HepG2 (cell line): ENCODE results near the gene MRPL14. TPM values are rescaled to one million over a fixed set of nuclear protein-coding genes. Genes with fewer than 3 reads are reported as not detected.

Experiments
- ASH2L ChIP-seq: fragments of 300-600, 200-600 bp; sonication (generic); IDR thresholded peaks from 2 replicates; pipeline ENCODE4 v1.7.0; 2017; ENCODE audit warnings: low read depth, mild to moderate bottlenecking, moderate library complexity, mixed read lengths, low read length; ENCODE audit not compliant: insufficient read length
- CEBPB ChIP-seq: IDR thresholded peaks from 2 replicates; pipeline ENCODE4 v1.6.1; 2011; ENCODE audit warnings: low read depth, low read length, improper control_type of control experiment, borderline replicate concordance
- CEBPG ChIP-seq: IDR thresholded peaks from 2 replicates; pipeline ENCODE4 v1.6.1; 2016
- GABPB1 ChIP-seq: IDR thresholded peaks from 2 replicates; pipeline ENCODE4 v1.6.1; 2016; ENCODE audit warnings: mild to moderate bottlenecking, missing genetic modification reagents, moderate library complexity, missing compliant biosample characterization
- GATAD1 ChIP-seq: IDR thresholded peaks from 2 replicates; pipeline ENCODE4 v1.6.1; 2016; ENCODE audit warnings: missing genetic modification reagents, missing compliant biosample characterization
- HMG20A ChIP-seq: IDR thresholded peaks from 2 replicates; pipeline ENCODE4 v1.6.1; 2016; ENCODE audit warnings: borderline replicate concordance
- KLF12 ChIP-seq: sonication (generic); formaldehyde crosslinking; IDR thresholded peaks from 2 replicates; pipeline ENCODE4 v1.4.0; 2020; ENCODE audit warnings: missing genetic modification reagents, borderline replicate concordance
- KMT2A ChIP-seq: sonication (generic); formaldehyde crosslinking; IDR thresholded peaks from 2 replicates; pipeline ENCODE4 v1.4.0; 2020; ENCODE audit warnings: missing genetic modification reagents
- NR2C2 ChIP-seq: sonication (generic); formaldehyde crosslinking; IDR thresholded peaks from 2 replicates; pipeline ENCODE4 v1.4.0; 2020; ENCODE audit warnings: missing genetic modification reagents, mild to moderate bottlenecking, moderate library complexity, borderline replicate concordance
- POLR2AphosphoS5 ChIP-seq: IDR thresholded peaks from 2 replicates; pipeline ENCODE4 v1.6.1; 2012; ENCODE audit warnings: low read depth, low read length
- RARG ChIP-seq: sonication (generic); formaldehyde crosslinking; IDR thresholded peaks from 2 replicates; pipeline ENCODE4 v1.4.0; 2020; ENCODE audit warnings: low read depth, mild to moderate bottlenecking, missing genetic modification reagents
- SP140L ChIP-seq: sonication (generic); formaldehyde crosslinking; IDR thresholded peaks from 2 replicates; pipeline ENCODE4 v1.4.0; 2020; ENCODE audit warnings: missing genetic modification reagents, borderline replicate concordance
- ZFX ChIP-seq: sonication (generic); formaldehyde crosslinking; IDR thresholded peaks from 2 replicates; pipeline ENCODE4 v1.4.0; 2020; ENCODE audit warnings: mild to moderate bottlenecking, low read depth, missing genetic modification reagents, moderate library complexity
- ZNF205 ChIP-seq: IDR thresholded peaks from 2 replicates; pipeline ENCODE4 v1.6.1; 2018; ENCODE audit warnings: missing biosample characterization, missing genetic modification reagents
- ZNF788 ChIP-seq: sonication (generic); formaldehyde crosslinking; IDR thresholded peaks from 2 replicates; pipeline ENCODE4 v1.5.0; 2020; ENCODE audit warnings: mild to moderate bottlenecking, missing genetic modification reagents, borderline replicate concordance
- polyA plus RNA-seq, 8 experiments: library from polyadenylated mRNA; depleted of rRNA in 3 of 8; stranded (reverse) in 7 of 8; unstranded in 1 of 8; fragments of >200 nt; fragmentation: Illumina TruSeq in 4 of 8; extraction: Trizol in 4 of 8; gene quantifications; 2 replicates each; pipeline versions ENCODE4 v1.2.1 to v1.2.3, GENCODE V29; 2011 to 2016; ENCODE audit warnings: low read depth in 4 of 8, missing spikeins in 1 of 8, mixed read lengths in 1 of 8; ENCODE audit not compliant: insufficient read depth in 1 of 8
- total RNA-seq, 5 experiments: library from RNA; depleted of rRNA; stranded (reverse); fragments of >200 nt; fragmentation: Illumina TruSeq; extraction: Trizol; gene quantifications; 2 replicates each; pipeline ENCODE4 v1.2.3, GENCODE V29; 2016; ENCODE audit warnings: low read depth in 1 of 5
- TF ChIP-seq, protein P1 (sequence below): IDR thresholded peaks from 2 replicates; pipeline ENCODE4 v1.6.1; 2016
- TF ChIP-seq, protein P2 (sequence below), 2 experiments: sonication (generic) in 1 of 2; formaldehyde crosslinking in 1 of 2; IDR thresholded peaks; 2 replicates each; pipeline versions ENCODE4 v1.4.0 to v1.6.1; 2018 to 2020; ENCODE audit warnings: missing genetic modification reagents in 2 of 2, borderline replicate concordance in 1 of 2, low read depth in 1 of 2, mild to moderate bottlenecking in 1 of 2, missing biosample characterization in 1 of 2
- TF ChIP-seq, protein P3 (sequence below): IDR thresholded peaks from 2 replicates; pipeline ENCODE4 v1.6.1; 2016; ENCODE audit warnings: missing genetic modification reagents, missing compliant biosample characterization
- TF ChIP-seq, protein P4 (sequence below): IDR thresholded peaks from 2 replicates; pipeline ENCODE4 v1.6.1; 2016; ENCODE audit warnings: low read depth

MRPL14 gene
- total and polyA plus RNA-seq, 2 of the 13 experiments (the other 11 are each of a cell fraction or from before 2014, with no cell fraction given), result 157 to 178 TPM

- TF ChIP-seq GABPB1 (CRISPR knock-in tag) (peak; percentile 41; the same call in 1 of the 2 replicates), ZNF788 (peak; percentile 65; the same call in 1 of the 2 replicates), KLF12 (CRISPR knock-in tag) (0 out of 2 replicates have a peak, but pooled peaks have one; percentile 64), NR2C2 (CRISPR knock-in tag) (peak; percentile 63; the same call in 1 of the 2 replicates), KMT2A (CRISPR knock-in tag) (peak; percentile 66; the same call in 1 of the 2 replicates), GATAD1 (CRISPR knock-in tag) (peak; percentile 68), POLR2AphosphoS5 (no peak), SP140L (peak; percentile 58; the same call in 1 of the 2 replicates), ZFX (CRISPR knock-in tag) (peak; percentile 39; the same call in 1 of the 2 replicates), CEBPG (CRISPR knock-in tag) (peak; percentile 100), HMG20A (CRISPR knock-in tag) (peak; percentile 81), ASH2L (peak; percentile 51), RARG (CRISPR knock-in tag) (no peak), CEBPB (peak; percentile 97), ZNF205 (CRISPR knock-in tag) (peak; percentile 77)
- TF ChIP-seq, protein P1, sequence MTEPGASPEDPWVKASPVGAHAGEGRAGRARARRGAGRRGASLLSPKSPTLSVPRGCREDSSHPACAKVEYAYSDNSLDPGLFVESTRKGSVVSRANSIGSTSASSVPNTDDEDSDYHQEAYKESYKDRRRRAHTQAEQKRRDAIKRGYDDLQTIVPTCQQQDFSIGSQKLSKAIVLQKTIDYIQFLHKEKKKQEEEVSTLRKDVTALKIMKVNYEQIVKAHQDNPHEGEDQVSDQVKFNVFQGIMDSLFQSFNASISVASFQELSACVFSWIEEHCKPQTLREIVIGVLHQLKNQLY, result 0 out of 2 replicates have a peak, but pooled peaks have one; percentile 41
- TF ChIP-seq, protein P2, sequence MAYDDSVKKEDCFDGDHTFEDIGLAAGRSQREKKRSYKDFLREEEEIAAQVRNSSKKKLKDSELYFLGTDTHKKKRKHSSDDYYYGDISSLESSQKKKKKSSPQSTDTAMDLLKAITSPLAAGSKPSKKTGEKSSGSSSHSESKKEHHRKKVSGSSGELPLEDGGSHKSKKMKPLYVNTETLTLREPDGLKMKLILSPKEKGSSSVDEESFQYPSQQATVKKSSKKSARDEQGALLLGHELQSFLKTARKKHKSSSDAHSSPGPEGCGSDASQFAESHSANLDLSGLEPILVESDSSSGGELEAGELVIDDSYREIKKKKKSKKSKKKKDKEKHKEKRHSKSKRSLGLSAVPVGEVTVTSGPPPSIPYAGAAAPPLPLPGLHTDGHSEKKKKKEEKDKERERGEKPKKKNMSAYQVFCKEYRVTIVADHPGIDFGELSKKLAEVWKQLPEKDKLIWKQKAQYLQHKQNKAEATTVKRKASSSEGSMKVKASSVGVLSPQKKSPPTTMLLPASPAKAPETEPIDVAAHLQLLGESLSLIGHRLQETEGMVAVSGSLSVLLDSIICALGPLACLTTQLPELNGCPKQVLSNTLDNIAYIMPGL (CRISPR knock-in tag; IDR thresholded peaks at IDR 0.05; ENCODE audit: borderline replicate concordance in 1 of 2, low read depth in 1 of 2), result peak in 1 of 2 experiments; percentile 21; a peak in 1 of 4 replicates
- TF ChIP-seq, protein P3, sequence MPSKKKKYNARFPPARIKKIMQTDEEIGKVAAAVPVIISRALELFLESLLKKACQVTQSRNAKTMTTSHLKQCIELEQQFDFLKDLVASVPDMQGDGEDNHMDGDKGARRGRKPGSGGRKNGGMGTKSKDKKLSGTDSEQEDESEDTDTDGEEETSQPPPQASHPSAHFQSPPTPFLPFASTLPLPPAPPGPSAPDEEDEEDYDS (CRISPR knock-in tag), result no peak; the same call in 1 of the 2 replicates
- TF ChIP-seq, protein P4, sequence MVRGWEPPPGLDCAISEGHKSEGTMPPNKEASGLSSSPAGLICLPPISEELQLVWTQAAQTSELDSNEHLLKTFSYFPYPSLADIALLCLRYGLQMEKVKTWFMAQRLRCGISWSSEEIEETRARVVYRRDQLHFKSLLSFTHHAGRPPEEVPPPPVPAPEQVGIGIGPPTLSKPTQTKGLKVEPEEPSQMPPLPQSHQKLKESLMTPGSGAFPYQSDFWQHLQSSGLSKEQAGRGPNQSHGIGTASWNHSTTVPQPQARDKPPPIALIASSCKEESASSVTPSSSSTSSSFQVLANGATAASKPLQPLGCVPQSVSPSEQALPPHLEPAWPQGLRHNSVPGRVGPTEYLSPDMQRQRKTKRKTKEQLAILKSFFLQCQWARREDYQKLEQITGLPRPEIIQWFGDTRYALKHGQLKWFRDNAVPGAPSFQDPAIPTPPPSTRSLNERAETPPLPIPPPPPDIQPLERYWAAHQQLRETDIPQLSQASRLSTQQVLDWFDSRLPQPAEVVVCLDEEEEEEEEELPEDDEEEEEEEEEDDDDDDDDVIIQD (CRISPR knock-in tag), result peak; percentile 77; the same call in 1 of the 2 replicates
Observed at GRCh38 chr6:44111434-44112417, 15.5 kb downstream of the MRPL14 start (continued).
